HG03342 (cell line): ENCODE data around the gene SEC22A.

Experiments
- ATAC-seq: cut with Tn5 transposase; IDR thresholded peaks from one replicate; pipeline ENCODE4 v1.9.1; 2021; ENCODE audit warnings: mild to moderate bottlenecking, moderate library complexity; ENCODE audit not compliant: unreplicated experiment

The SEC22A gene

DNA sequence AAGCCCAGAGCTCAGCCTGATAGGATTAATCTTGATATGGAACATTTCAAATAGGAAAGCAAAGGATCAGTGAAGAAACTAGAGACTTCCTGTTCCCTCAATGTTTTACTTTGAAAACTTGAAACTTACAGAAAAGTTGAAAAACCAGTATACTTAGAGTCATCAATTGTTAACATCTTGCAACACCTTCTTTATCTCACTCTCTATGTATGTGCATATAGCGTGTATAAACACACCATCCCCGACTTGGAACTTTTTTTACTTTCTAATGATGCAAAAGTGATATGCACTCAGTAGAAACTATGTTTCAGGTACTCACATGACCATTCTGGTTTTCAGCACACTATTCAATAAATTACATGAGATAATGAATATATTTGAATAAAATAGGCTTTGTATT is 60.5 kb downstream of the SEC22A start:
- ATAC-seq: no peak

DNA sequence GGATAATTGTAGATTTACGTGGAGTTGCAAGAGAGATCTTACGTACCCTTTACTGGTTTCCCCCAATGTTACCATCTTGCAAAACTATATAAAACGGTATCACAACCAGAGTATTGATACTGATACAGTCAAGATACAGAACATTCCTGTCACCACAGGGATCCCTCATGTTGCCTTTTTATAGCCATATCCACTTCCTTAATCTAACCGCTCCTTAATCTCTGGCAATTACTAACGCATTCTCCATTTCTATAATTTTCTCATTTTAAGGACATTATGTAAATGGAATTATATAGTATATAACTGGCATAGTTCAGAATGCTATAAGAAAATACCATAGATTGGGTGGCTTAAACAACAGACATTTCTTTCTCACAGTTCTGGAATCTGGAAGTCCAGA is 61.1 kb downstream of the SEC22A start:
- ATAC-seq: no peak

DNA sequence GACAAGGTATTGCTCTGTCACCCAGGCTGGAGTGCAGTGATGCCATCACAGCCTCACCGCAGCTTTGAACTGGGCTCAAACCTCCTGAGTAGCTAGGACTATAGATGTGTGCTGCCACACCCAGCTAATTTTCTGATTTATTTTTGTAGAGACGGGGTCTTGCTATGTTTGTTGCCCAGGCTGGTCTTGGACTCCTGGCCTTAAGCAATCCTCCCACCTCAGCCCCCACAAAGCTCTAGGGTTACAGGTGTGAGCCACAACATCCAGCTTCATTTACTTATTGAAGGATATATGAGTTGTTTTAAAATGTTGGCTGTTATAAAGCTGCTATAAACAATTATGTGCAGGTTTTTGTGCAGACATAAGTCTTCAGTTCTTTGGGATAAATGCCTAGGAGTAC is 62.2 kb downstream of the SEC22A start:
- ATAC-seq: no peak

DNA sequence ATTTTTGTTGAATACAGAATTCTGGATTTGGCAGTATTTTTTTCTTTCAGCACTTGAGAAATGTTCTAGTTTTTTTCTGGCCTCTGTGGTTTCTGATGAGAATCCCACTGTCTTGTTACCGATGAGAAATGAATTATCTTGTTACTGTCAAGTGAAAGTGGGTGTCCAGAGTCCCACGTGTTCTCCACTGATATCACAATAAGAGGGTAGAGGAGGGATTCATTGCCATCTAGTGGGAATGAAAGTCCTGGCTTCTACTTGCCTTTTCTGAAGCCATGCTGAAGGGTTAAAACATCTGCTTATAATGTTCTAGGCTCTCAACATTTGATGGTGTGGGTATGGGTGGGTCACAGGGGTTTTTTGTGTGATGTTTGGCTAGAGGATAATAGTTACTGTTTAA is 66.1 kb downstream of the SEC22A start:
- ATAC-seq: no peak

DNA sequence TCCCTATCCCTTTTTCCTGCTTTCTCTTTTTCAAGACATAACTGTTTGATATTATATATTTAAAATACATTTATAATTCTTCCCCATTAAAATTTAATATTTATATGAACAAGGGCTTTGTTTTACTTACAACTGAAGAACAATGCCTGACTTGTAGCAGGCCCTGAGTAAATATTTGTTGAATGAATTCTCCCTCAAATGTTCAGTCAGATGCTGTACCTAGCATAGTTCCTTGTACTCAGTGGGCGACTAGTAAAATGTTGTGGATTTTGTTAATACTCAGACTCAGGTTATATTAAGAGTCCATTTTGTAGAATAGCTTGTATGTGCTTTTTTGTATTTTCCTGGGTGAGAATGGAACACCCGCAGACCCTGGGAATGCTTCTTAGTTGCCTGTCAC is 69.1 kb downstream of the SEC22A start:
- ATAC-seq: no peak

DNA sequence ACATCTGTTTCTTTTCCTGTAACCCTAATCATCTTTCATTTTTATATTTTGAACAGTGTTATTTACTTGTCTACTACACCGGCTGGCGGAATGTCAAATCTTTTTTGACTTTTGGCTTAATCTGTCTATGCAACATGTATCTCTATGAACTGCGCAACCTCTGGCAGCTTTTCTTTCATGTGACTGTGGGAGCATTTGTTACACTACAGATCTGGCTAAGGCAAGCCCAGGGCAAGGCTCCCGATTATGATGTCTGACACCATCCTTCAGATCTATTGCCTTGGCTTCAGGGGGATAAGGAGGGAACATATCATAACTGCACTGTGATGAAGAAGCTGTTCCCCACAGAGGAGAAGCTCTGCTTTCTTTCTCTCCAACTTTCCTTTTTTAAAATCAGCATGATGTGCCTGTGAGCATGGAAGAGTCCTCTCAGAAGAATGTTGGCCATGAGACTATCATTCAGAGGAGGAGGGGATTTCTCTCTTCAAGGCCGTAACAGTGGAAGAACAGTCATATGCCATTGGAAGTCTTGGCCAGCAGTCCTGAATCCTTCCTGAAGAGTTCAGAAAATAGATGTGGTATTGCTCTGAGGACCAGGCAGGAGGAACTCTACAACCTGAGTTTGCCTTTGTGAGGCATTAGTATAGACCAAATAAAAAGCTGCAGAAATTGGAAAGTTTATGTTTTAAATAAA is 69.9 kb downstream of the SEC22A start:
- no peak for ATAC-seq

DNA sequence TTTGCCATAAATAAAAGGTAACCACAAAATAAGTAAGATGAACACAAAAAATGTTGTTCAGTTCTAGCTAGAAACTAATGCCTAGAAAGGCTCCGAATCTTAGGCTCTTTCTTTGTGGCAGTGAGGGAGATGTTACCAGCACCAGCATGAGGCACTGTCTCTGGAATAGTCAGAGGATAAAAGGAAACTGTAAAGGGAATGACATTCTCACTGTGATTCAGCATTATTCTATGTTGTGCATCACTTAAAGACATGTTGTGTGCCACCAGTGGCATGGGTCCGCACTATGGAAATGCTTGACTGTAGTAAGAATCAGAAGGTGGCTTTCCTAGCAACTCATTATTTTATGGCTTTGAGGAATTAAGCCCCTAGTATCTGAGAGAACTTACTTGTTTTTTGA is 70.8 kb downstream of the SEC22A start:
- no peak for ATAC-seq

DNA sequence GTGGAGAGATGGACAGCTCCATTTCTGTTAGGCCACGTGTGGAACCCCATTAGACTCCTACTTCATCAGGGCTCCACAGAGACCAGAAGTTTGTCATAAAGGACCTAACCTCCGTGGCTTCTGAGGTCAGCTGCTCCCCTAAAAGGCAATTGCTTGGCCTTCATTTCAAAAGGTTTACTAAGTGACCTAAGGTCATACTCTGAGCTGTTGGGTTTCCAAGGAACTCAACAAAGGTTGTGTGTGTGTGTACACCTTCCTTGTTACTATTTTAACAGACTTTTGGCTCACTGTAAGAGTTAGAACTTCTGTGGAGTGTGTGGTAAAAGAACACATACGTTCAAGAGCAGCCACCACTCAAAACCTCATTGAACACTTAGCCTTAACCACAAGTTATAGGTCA is 73.9 kb downstream of the SEC22A start:
- ATAC-seq: no peak

DNA sequence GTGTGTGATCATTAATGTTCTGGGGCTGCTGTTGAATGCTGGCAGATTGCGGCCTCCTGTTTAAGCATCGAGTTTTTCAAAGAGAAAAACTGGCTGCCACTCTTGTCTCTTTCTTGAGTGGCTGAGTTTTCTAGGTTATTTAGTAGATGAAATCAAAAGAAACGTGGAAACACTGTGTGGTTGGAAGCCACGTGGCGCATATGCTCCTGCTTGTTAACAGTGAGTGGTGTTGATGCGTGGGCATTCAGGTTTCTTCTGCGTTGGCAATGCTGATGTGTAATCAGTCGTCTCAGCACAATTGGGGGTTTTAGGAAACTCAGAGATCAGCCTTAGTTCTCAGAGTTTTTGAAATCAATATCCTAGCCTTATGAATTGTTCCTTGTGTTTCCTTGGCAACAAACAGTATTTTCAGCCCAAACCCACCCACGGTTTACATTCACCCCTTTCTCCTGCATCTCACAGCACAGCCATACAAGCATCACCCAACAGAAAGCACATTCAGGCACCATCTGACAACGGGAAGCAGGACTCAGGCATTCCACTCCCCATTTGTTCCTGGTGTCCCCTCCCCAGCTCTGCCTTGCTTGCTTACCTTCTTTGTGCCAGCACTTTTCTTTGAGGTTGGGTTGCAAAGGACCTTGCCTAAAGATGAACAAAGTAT is 74.7 kb downstream of the SEC22A start:
- ATAC-seq: no peak

DNA sequence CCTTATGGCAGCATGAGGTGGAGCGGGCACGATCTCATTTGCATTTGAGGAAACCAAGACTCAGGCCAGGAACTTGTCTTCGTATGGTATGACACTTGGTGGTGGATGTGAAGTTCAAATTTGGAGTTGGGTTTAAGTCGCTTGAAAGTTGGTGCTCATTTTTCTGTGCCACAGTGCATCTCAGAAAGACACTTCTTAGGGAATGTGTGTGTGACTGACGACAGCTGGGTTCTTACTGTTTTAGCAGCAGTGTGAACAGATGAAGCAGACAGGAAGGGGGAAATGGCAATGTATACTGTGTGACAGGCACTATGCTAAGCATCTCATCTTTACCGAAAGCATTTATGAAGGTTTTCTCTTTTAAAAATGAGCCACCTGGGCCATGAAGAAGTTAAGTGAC is 75.4 kb downstream of the SEC22A start:
- no peak for ATAC-seq

DNA sequence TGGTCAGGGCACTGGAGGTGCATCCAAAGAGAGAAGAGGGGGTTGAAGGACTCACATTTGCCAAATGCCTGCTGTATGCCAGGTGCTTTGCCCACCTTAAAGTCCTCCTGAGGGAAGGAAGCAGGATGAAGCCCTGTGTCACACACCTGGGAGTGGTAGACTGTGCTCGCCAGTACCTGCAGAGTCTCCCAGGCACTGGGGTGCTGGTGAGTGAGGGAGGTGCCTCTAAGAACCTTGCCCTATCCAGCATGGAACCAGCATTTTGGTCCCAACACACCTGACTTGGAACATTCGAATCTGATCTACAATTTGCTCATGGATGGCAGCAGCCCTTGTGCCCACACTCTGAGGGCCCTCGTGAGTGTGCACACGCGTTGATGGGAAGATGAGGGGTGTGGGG is 76.7 kb downstream of the SEC22A start:
- no peak for ATAC-seq

DNA sequence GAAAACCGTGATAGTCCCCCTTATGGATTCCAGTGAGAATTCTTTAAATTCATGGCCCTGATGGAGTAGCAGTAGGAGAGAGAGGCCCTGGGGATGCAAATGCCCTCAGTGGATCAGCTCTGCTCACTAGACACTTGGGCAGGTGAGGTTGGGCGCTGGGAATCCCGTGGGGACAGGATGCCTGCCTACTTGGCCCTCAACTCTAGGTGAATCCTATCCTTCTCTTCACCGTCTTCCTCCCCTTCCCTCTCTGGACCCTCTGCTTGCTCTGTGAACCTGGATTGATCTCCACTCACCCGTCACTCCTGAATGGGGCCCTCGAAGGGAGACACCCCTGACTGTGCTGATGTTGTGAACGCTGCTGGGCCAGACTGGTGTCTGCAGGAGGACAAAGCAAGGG is 77.4 kb downstream of the SEC22A start:
- no peak for ATAC-seq

DNA sequence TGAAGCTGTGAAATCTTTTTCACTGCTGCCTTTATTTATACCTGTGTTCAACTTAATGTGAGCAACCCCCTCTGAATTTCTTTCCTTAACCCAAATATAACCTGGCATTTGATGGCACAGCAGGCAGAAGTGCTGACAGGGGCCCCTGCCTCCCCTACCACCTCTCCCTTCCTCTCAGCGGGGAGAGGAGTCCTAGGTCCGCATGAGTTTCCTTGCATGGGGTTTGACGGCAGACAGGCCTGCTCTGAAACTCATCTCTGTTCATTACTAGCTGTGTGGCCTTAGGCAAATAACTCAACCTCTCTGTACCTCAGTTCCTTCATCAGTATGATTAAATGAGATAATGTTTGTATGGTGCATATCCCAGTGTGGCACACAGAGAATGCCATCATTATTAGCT is 79.7 kb downstream of the SEC22A start:
- ATAC-seq: no peak

DNA sequence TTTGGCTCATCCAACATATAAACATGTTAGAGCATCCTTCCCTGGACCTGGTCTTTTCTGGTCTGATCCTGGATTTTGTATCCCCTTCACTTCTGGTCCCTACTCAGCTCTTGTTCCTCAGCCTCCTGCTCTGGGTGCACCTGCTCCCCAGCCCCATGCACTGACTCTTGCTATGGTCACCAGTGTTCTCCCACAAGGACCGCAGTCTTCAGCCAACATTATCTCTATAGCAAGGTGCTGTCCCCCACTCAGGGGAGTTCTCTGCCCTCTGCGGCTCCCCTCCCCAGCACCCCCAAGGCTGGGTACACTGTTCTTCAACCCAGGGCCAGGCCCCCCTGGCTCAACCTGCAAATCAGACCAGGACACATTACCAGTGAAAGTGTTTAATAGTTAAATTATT is 80.2 kb downstream of the SEC22A start:
- no peak for ATAC-seq

DNA sequence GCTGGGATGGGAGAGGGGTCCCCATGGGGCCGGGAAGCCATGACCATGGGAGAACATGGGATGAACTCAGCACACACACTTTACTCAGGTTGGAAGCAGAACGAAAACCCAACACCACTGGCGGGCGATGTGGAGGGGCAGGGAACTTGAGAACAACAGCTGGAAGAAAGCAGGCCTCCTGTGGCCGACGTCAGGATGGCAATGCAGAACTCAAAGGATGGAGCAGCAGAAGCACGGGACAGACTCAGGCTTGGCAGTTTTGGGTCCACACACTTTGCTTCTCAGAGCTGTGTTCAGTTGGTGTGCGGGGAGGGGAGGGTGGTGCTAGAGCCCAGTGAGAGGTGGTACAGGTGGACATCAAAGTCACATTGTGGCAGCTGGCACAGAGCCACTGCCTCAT is 80.7 kb downstream of the SEC22A start:
- ATAC-seq: no peak

DNA sequence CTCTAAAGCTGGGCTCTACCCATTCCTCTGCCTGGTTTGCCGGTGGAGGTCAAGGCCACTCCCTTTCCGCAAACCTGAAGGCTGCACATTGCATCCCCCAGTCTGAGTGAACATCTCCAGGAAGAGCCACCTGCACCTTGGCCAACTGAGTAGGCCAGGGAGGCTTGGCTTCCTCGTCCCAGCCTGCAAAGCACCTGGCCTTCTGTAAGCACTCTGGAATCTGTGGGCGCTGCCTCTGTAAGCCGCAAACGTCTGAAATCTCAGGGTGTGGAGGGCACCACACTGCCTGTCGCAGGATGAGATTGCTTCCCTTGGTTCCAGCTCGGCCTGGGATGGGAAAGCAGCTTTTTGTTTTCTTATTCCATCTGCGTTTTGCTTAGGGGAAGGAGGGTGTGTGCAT is 81.3 kb downstream of the SEC22A start:
- no peak for ATAC-seq

DNA sequence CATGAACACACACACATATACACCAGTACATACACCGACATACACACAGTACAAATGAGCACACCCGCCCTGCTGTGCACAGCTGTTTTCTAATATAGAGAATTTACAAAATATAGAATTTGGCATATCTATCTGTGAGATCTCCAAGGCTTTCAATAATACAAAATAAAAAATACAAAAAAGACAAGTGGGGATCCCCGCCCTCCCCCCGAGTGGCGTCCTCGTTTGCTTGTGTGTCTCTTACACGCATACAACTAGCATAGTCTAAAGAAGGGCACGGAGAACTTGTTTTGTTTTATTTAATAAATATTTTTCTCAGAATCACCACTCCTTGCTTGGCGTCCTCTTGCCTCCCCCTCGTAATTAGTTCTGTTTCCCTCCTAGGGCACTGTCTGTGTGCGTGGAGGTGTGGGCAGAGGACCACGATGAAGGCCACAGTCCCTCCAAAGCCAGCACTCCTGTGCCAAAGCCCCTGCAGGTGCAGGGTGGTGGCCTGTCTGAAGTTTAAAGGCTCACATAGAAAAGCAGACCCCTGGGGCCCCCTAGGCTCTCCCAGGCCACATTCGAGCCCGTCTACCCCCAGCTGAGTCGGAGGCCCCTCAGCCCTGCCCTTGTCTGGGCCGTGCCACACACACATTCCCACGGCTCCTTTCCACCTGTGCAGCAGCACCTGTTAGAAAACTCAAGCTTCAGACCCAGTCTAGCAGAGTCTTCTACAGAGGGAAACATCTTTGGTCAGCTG is 82.1 kb downstream of the SEC22A start:
- ATAC-seq: no peak

DNA sequence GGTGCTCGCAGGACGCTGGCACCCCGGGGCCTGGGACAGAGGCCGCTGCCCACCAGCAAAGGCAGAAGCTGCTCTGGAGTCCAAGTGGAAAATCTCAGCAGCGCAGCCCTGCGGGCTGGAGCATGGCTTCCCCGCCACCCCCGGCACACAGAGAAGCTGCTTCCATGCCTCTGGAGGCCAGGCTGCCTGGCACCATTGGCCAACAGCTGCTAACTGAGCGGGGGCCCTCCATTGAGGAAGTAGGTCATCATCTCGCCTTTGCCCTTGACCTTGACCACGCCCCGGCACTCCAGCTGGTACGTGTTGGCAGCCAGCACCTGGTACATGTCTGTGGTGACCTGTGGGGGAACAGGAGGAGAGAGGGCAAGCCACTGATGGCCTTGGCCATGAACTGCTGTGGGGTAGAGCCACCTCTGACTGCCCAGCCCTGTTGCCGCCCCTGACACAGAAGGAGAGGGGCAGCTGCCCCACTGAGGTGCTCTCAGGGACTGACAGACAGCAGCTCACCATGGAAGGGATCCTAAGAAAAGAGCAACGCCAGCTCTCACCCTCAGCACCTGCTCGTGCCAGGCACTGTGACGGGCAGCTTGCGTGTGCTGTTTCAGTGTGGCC is 82.8 kb downstream of the SEC22A start:
- ATAC-seq: no peak

DNA sequence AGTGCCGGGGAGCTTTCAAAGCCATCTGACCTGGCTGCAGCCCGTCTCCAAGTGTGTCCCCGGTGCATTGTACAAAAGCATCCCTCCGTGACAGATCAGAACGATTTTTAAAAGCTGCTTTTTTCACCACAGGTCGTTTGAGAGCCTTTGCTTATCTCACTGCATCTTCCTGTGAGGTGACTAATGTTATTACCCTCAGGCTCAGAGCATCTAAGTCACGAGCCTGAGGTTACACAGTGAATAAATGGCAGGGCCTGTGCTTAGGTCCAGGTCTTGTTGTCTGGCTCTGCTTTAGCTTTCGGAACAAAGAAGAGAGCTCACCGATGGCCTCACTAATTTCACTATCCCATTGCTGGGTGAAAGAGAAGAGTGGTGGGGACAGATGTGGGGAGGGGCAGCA is 83.3 kb downstream of the SEC22A start:
- no peak for ATAC-seq

DNA sequence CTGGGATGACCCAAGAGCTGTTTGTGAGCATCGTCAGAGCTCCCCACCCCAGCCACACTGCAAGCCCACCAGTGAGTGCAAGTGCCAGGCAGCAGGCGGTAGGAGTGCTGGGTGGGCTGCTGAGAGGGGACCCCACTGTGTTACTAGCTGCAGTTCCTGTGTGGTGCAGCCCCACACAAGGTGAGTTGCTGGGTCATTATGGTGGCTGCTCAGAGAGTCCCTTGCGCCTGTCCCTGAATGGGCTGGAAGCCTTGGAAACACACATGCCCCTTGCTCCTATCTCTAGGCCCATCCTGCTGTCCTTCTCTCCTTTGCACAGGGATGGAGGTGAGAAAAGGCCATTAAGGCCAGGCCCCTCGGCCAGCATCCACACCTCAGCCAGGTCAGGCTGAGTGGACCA is 83.7 kb downstream of the SEC22A start:
- no peak for ATAC-seq

DNA sequence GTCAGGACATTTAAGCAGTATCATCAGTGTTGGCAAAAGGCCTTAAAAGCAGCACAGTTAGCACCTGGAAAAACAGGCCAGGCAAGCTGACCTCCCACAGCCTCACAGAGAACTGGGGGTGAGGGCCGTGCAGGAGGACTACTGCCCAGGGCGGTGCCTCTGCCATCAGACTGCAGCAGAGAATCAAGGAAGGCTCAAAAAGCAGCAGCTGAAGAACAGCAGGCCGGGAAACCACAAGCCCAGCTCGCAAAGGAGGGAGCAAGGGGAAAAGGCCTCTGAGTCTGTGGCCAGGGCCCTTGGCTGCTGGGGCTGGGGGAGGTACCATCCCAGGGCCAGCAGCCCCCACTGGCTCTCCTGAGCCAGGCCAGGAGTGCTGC is 84.2 kb downstream of the SEC22A start:
- no peak for ATAC-seq
